Liver (tissue), 9 donors: ENCODE measurements around the gene PPP1R16B. TPM values are rescaled to one million over a fixed set of nuclear protein-coding genes. Genes with fewer than 3 reads are reported as not detected.

Experiments used
- DNase-seq: peaks from one replicate; pipeline ENCODE4 v3.0.0-alpha.2; 2017; ENCODE audit warnings: low spot score
- H3K27ac ChIP-seq, 2 donors: one replicate each; pipeline ENCODE4 v1.7.0; 2013; ENCODE audit warnings: inconsistent platforms in 2 of 2, low read length in 2 of 2, control low read depth in 1 of 2, low read depth in 1 of 2, mild to moderate bottlenecking in 1 of 2
- H3K27me3 ChIP-seq, 4 donors: one replicate each; pipeline versions ENCODE4 v1.6.1 to v1.7.0; 2013; ENCODE audit warnings: low read length in 3 of 4, inconsistent platforms in 1 of 4, mild to moderate bottlenecking in 1 of 4, moderate library complexity in 1 of 4; ENCODE audit not compliant: control insufficient read depth in 4 of 4, insufficient read depth in 4 of 4
- H3K36me3 ChIP-seq, 4 donors: one replicate each; pipeline versions ENCODE4 v1.6.1 to v1.7.0; 2013; ENCODE audit warnings: low read length in 3 of 4, mild to moderate bottlenecking in 3 of 4, low read depth in 1 of 4, moderate library complexity in 1 of 4; ENCODE audit not compliant: control insufficient read depth in 4 of 4, insufficient read depth in 3 of 4
- H3K4me1 ChIP-seq, 4 donors: one replicate each; pipeline versions ENCODE4 v1.6.1 to v1.7.0; 2013; ENCODE audit warnings: low read length in 3 of 4, mild to moderate bottlenecking in 3 of 4, moderate library complexity in 1 of 4; ENCODE audit not compliant: control insufficient read depth in 4 of 4, insufficient read depth in 4 of 4
- H3K4me3 ChIP-seq, 3 donors: one replicate each; pipeline versions ENCODE4 v1.6.1 to v1.7.0; 2013; ENCODE audit warnings: low read length in 3 of 3, control low read depth in 1 of 3, low read depth in 1 of 3, mild to moderate bottlenecking in 1 of 3
- H3K9ac ChIP-seq, 2 donors: one replicate each; pipeline ENCODE4 v1.7.0; 2013; ENCODE audit warnings: low read length in 2 of 2, mild to moderate bottlenecking in 2 of 2, moderate library complexity in 2 of 2, control low read depth in 1 of 2, low read depth in 1 of 2
- H3K9me3 ChIP-seq, 4 donors: one replicate each; pipeline versions ENCODE4 v1.6.1 to v1.7.0; 2013; ENCODE audit warnings: low read length in 3 of 4; ENCODE audit not compliant: control insufficient read depth in 4 of 4
- FOXA1 ChIP-seq: IDR thresholded peaks from 2 replicates; pipeline ENCODE4 v1.6.1; 2016; ENCODE audit warnings: antibody characterized with exemption
- FOXA2 ChIP-seq: IDR thresholded peaks from 2 replicates; pipeline ENCODE4 v1.6.1; 2016; ENCODE audit warnings: antibody characterized with exemption
- GABPA ChIP-seq, 2 donors: IDR thresholded peaks in 1 of 2; conservative IDR thresholded peaks in 1 of 2; 2 replicates each; pipeline ENCODE4 v1.6.1; 2016; ENCODE audit warnings: antibody characterized with exemption in 2 of 2, mild to moderate bottlenecking in 1 of 2, moderate library complexity in 1 of 2
- HNF4A ChIP-seq, 2 donors: conservative IDR thresholded peaks; 2 replicates each; pipeline ENCODE4 v1.6.1; 2016; ENCODE audit warnings: antibody characterized with exemption in 2 of 2, mild to moderate bottlenecking in 2 of 2
- HNF4G ChIP-seq: IDR thresholded peaks from 2 replicates; pipeline ENCODE4 v1.6.1; 2016; ENCODE audit warnings: antibody characterized with exemption
- JUND ChIP-seq, 2 donors: IDR thresholded peaks; 2 replicates each; pipeline ENCODE4 v1.6.1; 2016; ENCODE audit warnings: antibody characterized with exemption in 2 of 2
- NR2F2 ChIP-seq: IDR thresholded peaks from 2 replicates; pipeline ENCODE4 v1.6.1; 2016; ENCODE audit warnings: antibody characterized with exemption
- RAD21 ChIP-seq, 2 donors: IDR thresholded peaks; 2 replicates each; pipeline ENCODE4 v1.6.1; 2016; ENCODE audit warnings: antibody characterized with exemption in 2 of 2, mild to moderate bottlenecking in 2 of 2
- RXRA ChIP-seq, 2 donors: IDR thresholded peaks; 2 replicates each; pipeline ENCODE4 v1.6.1; 2017 to 2018; ENCODE audit warnings: antibody characterized with exemption in 2 of 2, mild to moderate bottlenecking in 1 of 2
- SP1 ChIP-seq: IDR thresholded peaks from 2 replicates; pipeline ENCODE4 v1.6.1; 2018; ENCODE audit warnings: antibody characterized with exemption, mild to moderate bottlenecking
- TAF1 ChIP-seq: conservative IDR thresholded peaks from 2 replicates; pipeline ENCODE4 v1.6.1; 2016; ENCODE audit warnings: antibody characterized with exemption, mild to moderate bottlenecking
- YY1 ChIP-seq: IDR thresholded peaks from 2 replicates; pipeline ENCODE4 v1.6.1; 2016; ENCODE audit warnings: antibody characterized with exemption, mild to moderate bottlenecking
- WGBS: extraction: QIAGEN DNeasy Blood & Tissue Kit; methylation state at CpG from one replicate; pipeline ENCODE4 v1.1.7; 2013; 5-methylcytosine and 5-hydroxymethylcytosine counted together
- polyA plus RNA-seq, 2 donors: library from polyadenylated mRNA; stranded (reverse) in 1 of 2; unstranded in 1 of 2; fragments of 200-250 nt in 1 of 2; fragments of >200 nt in 1 of 2; fragmentation: Nextera tagmentation in 1 of 2; extraction: Ambion mirVana in 1 of 2; gene quantifications; one replicate each; pipeline versions ENCODE4 v1.2.1 to v1.2.3, GENCODE V29; 2013 to 2015
- total RNA-seq, 2 donors: library from RNA; depleted of rRNA; stranded (reverse); fragments of >200 nt; gene quantifications; one replicate each; pipeline ENCODE4 v1.2.3, GENCODE V29; 2014
- TF ChIP-seq, protein P1 (sequence below): fragments of 150-350 bp; IDR thresholded peaks from 2 replicates; pipeline ENCODE4 v1.5.1; 2017; ENCODE audit warnings: improper control_type of control experiment, low read depth, low read length; ENCODE audit not compliant: missing input control
- TF ChIP-seq, protein P2 (sequence below): IDR thresholded peaks from 2 replicates; pipeline ENCODE4 v1.6.1; 2016; ENCODE audit warnings: antibody characterized with exemption
- TF ChIP-seq, protein P3 (sequence below): IDR thresholded peaks from 2 replicates; pipeline ENCODE4 v1.6.1; 2016; ENCODE audit warnings: antibody characterized with exemption
- TF ChIP-seq, protein P4 (sequence below): IDR thresholded peaks from 2 replicates; pipeline ENCODE4 v1.6.1; 2016; ENCODE audit warnings: antibody characterized with exemption, mild to moderate bottlenecking
- TF ChIP-seq, protein P5 (sequence below): IDR thresholded peaks from 2 replicates; pipeline ENCODE4 v1.6.1; 2016; ENCODE audit warnings: antibody characterized with exemption
- donor health status: healthy.
- donor health status: healthy.
- donor health status: healthy.
- donor health status: healthy.
- donor health status: healthy.

Gene PPP1R16B
- total and polyA plus RNA-seq, 4 donors = 0.84 to 5.7 (median 1.2) TPM

DNA sequence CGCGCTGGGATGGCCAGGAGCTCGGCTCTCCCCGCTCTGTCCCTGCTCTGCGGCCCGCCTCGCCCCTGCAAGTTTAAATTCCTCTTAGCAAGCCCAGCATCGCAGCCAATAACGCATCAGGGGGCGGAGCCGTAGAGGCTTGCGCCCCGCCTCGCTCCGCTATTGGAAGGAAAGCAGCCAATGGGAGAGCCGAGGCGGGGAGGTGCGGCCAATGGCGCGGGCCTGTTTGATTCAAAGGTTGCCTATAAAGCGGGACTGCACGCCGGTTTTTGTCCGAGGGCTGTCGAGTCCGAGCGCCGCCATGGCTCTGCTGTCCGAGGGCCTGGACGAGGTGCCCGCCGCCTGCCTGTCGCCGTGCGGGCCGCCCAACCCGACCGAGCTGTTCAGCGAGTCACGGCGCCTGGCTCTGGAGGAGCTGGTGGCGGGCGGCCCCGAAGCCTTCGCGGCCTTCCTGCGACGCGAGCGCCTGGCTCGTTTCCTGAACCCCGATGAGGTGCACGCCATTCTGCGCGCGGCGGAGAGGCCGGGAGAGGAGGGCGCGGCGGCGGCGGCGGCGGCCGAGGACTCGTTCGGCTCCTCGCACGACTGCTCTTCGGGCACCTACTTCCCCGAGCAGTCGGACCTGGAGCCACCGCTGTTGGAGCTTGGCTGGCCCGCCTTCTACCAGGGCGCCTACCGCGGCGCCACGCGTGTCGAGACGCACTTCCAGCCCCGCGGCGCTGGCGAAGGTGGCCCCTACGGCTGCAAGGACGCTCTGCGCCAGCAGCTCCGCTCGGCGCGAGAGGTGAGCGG lies 120.8 kb downstream of the PPP1R16B start, which contains the start of gene FAM83D:
Gene FAM83D (plus strand): TSS at position 276 of the 792 bp plus-strand sequence. CDS start 26 bp downstream, at position 302.
- Histone ChIP-seq H3K4me1 (peaks cover 2 to 17% (median 9%) of the 10 kb centered on the region in 4 donors), H3K9me3 (no peaks in the 10 kb centered on the region), H3K27ac (no peak within 1 kb of the TSS), H3K4me3 (peak within 1 kb of the TSS; percentile 49 to 60 (median 51)), H3K9ac (no peak within 1 kb of the TSS), H3K36me3 (no peaks in the 10 kb centered on the region), H3K27me3 (no peaks in the 10 kb centered on the region)
- peak; percentile 97 for DNase-seq
- under 1% methylated on average over 95 of the region's 95 CpGs for WGBS
- no peak for TF ChIP-seq FOXA1
- peak; percentile 91 for TF ChIP-seq YY1
- TF ChIP-seq, protein P1, sequence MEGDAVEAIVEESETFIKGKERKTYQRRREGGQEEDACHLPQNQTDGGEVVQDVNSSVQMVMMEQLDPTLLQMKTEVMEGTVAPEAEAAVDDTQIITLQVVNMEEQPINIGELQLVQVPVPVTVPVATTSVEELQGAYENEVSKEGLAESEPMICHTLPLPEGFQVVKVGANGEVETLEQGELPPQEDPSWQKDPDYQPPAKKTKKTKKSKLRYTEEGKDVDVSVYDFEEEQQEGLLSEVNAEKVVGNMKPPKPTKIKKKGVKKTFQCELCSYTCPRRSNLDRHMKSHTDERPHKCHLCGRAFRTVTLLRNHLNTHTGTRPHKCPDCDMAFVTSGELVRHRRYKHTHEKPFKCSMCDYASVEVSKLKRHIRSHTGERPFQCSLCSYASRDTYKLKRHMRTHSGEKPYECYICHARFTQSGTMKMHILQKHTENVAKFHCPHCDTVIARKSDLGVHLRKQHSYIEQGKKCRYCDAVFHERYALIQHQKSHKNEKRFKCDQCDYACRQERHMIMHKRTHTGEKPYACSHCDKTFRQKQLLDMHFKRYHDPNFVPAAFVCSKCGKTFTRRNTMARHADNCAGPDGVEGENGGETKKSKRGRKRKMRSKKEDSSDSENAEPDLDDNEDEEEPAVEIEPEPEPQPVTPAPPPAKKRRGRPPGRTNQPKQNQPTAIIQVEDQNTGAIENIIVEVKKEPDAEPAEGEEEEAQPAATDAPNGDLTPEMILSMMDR = no peak
- TF ChIP-seq SP1 = peak; percentile 95
- peak; percentile 14 for TF ChIP-seq HNF4G
- peak in 1 of 2 donors; percentile 14 for TF ChIP-seq RXRA (IDR thresholded peaks at IDR 0.05)
- no peak for TF ChIP-seq NR2F2
- peak; percentile 93 to 95 for TF ChIP-seq RAD21 (IDR thresholded peaks at IDR 0.05)
- TF ChIP-seq, protein P2, sequence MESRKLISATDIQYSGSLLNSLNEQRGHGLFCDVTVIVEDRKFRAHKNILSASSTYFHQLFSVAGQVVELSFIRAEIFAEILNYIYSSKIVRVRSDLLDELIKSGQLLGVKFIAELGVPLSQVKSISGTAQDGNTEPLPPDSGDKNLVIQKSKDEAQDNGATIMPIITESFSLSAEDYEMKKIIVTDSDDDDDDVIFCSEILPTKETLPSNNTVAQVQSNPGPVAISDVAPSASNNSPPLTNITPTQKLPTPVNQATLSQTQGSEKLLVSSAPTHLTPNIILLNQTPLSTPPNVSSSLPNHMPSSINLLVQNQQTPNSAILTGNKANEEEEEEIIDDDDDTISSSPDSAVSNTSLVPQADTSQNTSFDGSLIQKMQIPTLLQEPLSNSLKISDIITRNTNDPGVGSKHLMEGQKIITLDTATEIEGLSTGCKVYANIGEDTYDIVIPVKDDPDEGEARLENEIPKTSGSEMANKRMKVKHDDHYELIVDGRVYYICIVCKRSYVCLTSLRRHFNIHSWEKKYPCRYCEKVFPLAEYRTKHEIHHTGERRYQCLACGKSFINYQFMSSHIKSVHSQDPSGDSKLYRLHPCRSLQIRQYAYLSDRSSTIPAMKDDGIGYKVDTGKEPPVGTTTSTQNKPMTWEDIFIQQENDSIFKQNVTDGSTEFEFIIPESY = no peak
- TF ChIP-seq, protein P3, sequence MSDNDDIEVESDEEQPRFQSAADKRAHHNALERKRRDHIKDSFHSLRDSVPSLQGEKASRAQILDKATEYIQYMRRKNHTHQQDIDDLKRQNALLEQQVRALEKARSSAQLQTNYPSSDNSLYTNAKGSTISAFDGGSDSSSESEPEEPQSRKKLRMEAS = peak; percentile 40
- TF ChIP-seq HNF4A (conservative IDR thresholded peaks at IDR 0.05) = peak; percentile 36 to 57
- TF ChIP-seq, protein P4, sequence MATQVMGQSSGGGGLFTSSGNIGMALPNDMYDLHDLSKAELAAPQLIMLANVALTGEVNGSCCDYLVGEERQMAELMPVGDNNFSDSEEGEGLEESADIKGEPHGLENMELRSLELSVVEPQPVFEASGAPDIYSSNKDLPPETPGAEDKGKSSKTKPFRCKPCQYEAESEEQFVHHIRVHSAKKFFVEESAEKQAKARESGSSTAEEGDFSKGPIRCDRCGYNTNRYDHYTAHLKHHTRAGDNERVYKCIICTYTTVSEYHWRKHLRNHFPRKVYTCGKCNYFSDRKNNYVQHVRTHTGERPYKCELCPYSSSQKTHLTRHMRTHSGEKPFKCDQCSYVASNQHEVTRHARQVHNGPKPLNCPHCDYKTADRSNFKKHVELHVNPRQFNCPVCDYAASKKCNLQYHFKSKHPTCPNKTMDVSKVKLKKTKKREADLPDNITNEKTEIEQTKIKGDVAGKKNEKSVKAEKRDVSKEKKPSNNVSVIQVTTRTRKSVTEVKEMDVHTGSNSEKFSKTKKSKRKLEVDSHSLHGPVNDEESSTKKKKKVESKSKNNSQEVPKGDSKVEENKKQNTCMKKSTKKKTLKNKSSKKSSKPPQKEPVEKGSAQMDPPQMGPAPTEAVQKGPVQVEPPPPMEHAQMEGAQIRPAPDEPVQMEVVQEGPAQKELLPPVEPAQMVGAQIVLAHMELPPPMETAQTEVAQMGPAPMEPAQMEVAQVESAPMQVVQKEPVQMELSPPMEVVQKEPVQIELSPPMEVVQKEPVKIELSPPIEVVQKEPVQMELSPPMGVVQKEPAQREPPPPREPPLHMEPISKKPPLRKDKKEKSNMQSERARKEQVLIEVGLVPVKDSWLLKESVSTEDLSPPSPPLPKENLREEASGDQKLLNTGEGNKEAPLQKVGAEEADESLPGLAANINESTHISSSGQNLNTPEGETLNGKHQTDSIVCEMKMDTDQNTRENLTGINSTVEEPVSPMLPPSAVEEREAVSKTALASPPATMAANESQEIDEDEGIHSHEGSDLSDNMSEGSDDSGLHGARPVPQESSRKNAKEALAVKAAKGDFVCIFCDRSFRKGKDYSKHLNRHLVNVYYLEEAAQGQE = peak; percentile 63

DNA sequence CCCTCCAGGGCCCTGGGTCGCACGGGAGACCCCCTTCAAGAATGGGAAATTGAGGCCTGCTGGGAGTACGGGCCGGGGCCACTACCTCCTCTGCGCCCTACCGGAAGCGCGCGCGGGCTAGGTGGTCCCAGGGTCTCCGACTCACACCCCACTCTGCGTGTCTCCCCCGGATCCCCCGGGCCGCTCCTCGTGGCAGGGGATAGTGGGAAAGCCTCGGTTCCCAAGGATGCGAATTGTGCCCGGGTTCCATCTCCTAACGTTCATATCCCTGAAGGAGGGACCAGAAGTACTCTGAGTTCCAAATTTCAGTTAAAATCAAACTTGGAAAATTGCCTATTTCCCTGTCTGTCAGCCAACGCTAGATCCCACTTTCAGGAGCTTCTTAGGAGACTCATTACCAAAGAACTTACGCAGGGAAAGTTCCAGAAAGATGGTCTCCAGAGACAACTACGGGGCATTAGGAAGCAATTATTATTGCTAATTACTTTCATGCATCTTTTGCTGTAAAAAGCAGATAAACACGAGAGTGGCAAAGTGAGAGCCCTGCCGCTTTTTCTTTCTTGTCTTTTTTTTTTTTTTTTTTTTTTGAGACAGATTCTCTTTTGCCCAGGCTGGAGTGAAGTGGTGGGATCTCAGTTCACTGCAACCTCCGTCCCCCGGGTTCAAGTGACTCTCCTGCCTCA lies 121.6 kb downstream of the PPP1R16B start:
- WGBS = 12% methylated on average over 27 of the region's 27 CpGs
- H3K4me1 ChIP-seq = peaks cover 2 to 17% (median 9%) of the 10 kb centered on the region in 4 donors
- H3K4me3 ChIP-seq = peak overlapping the region; percentile 49 to 60 (median 51)
- H3K9me3 ChIP-seq = no peaks in the 10 kb centered on the region
- no peaks in the 10 kb centered on the region for H3K27me3 ChIP-seq
- no peak overlapping the region for H3K27ac ChIP-seq
- no peak for DNase-seq
- no peaks in the 10 kb centered on the region for H3K36me3 ChIP-seq
- H3K9ac ChIP-seq = no peak overlapping the region
- TF ChIP-seq NR2F2 (no peak), FOXA1 (no peak), JUND (IDR thresholded peaks at IDR 0.05) (no peak), FOXA2 (no peak), GABPA (IDR thresholded peaks at IDR 0.05 in 1 of 2, conservative IDR thresholded peaks at IDR 0.05 in 1 of 2) (no peak), TAF1 (no peak), YY1 (no peak), SP1 (no peak), HNF4A (conservative IDR thresholded peaks at IDR 0.05) (no peak)
- TF ChIP-seq, protein P5, sequence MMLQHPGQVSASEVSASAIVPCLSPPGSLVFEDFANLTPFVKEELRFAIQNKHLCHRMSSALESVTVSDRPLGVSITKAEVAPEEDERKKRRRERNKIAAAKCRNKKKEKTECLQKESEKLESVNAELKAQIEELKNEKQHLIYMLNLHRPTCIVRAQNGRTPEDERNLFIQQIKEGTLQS = no peak
- TF ChIP-seq, protein P3 = no peak
- TF ChIP-seq, protein P4 = no peak
